Common myeloid progenitor, CD34-positive (primary cell): ENCODE measurements around the gene BARHL1. TPM values are rescaled to one million over a fixed set of nuclear protein-coding genes. Genes with fewer than 3 reads are reported as not detected.

Source experiments
- CTCF ChIA-PET: fragments of 350-600 bp; sonication (Branson Sonifier 250); formaldehyde crosslinking; loops from one replicate; lab custom pipeline; 2021; ENCODE audit warnings: antibody characterized with exemption; lab: Charles Lee
- POLR2A ChIA-PET: fragments of 350-600 bp; sonication (Branson Sonifier 250); formaldehyde crosslinking; loops from one replicate; lab custom pipeline; 2021; ENCODE audit warnings: antibody characterized with exemption; lab: Charles Lee
- DNase-seq, 3 donors: peaks; one replicate each; pipeline versions ENCODE4 v3.0.0 to v3.0.0-alpha.2; 2013
- H3K27ac ChIP-seq, 2 experiments: 1 replicate in 1 of 2; 2 replicates in 1 of 2; pipeline ENCODE4 v1.7.0; 2013; ENCODE audit warnings: inconsistent platforms in 2 of 2, low read length in 2 of 2, mild to moderate bottlenecking in 2 of 2, low read depth in 1 of 2, moderate library complexity in 1 of 2; ENCODE audit not compliant: severe bottlenecking in 2 of 2, insufficient read depth in 1 of 2, poor library complexity in 1 of 2
- H3K27me3 ChIP-seq, 5 experiments: replicated peaks in 2 of 5; 1 replicate in 3 of 5; 2 replicates in 2 of 5; pipeline versions ENCODE4 v1.6.1 to v1.7.0; 2013; ENCODE audit warnings: low read length in 4 of 5, mild to moderate bottlenecking in 2 of 5, moderate library complexity in 2 of 5, inconsistent platforms in 1 of 5; ENCODE audit not compliant: insufficient read depth in 5 of 5, control insufficient read depth in 4 of 5
- H3K36me3 ChIP-seq, 4 experiments: 1 replicate in 2 of 4; 2 replicates in 2 of 4; pipeline versions ENCODE4 v1.6.1 to v1.7.0; 2013; ENCODE audit warnings: low read length in 3 of 4, control low read depth in 1 of 4, mild to moderate bottlenecking in 1 of 4; ENCODE audit not compliant: control insufficient read depth in 4 of 4, insufficient read depth in 4 of 4
- H3K4me1 ChIP-seq, 4 experiments: 1 replicate in 3 of 4; 2 replicates in 1 of 4; pipeline versions ENCODE4 v1.6.1 to v1.7.1; 2013; ENCODE audit warnings: low read length in 3 of 4, mild to moderate bottlenecking in 3 of 4, control low read depth in 1 of 4, inconsistent platforms in 1 of 4, moderate library complexity in 1 of 4; ENCODE audit not compliant: control insufficient read depth in 4 of 4, insufficient read depth in 4 of 4; ENCODE audit errors: control extremely low read depth in 1 of 4
- H3K4me3 ChIP-seq, 7 experiments: 1 replicate in 4 of 7; 2 replicates in 3 of 7; pipeline versions ENCODE4 v1.5.1 to v1.7.0; 2013; ENCODE audit warnings: mild to moderate bottlenecking in 7 of 7, low read length in 6 of 7, moderate library complexity in 6 of 7, inconsistent platforms in 2 of 7, low read depth in 2 of 7, control low read depth in 1 of 7; ENCODE audit not compliant: insufficient read depth in 4 of 7, control insufficient read depth in 1 of 7; ENCODE audit errors: extremely low read depth in 1 of 7
- H3K9me3 ChIP-seq, 5 experiments: 1 replicate in 4 of 5; 2 replicates in 1 of 5; pipeline versions ENCODE4 v1.6.1 to v1.7.1; 2013; ENCODE audit warnings: low read length in 4 of 5, mild to moderate bottlenecking in 2 of 5, inconsistent platforms in 1 of 5, low read depth in 1 of 5, moderate library complexity in 1 of 5; ENCODE audit not compliant: control insufficient read depth in 4 of 5, insufficient read depth in 2 of 5; ENCODE audit errors: control extremely low read depth in 1 of 5
- WGBS: methylation state at CpG from one replicate; pipeline ENCODE4 v1.1.5; 2013; ENCODE audit not compliant: insufficient coverage; 5-methylcytosine and 5-hydroxymethylcytosine counted together
- polyA plus RNA-seq: library from polyadenylated mRNA; unstranded; fragments of 120-200 nt; gene quantifications from one replicate; pipeline ENCODE4 v1.2.1, GENCODE V29; 2013

The BARHL1 gene
- not detected for polyA plus RNA-seq

DNA sequence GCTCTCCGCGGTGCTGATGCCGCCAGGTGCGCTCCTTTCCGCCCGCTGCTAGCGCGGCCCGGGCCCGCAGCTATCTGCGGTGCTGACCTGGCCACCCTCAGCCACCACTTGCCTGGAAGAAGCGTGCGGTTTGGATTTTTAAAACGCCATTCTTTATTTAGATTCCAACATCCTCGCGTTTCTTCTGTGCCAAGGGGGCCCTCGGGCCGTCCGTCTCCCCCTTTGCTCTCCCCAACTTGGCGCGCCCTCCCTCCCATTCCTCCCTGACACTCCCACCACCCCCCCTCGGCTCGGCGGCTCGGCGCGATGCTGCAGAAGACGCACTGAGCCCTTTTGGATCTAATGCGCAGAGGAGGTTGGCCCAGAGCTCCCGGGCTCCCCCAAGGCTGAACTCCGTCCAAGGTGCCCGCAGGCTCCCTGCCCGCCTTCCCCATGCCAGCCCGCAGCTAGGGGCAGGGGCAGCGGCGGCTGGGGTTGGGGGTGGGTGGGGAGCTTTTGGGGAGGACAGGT is at the start of gene BARHL1:
TSS of gene BARHL1 (plus strand) at position 331 of the 510 bp plus-strand sequence. CDS start 192 bp downstream, outside the sequence.
- 2% methylated on average over 21 of the region's 36 CpGs for WGBS
- ChIA-PET POLR2A (no interaction called here), CTCF (interaction anchor here (0.9 kb wide), 1 partner anchor 348 kb away, joined by 3 read pairs; no protein-coding TSS in a partner anchor)
- no peaks in the 10 kb centered on the region for H3K36me3 ChIP-seq
- no peak within 1 kb of the TSS for H3K27ac ChIP-seq
- H3K9me3 ChIP-seq = no peaks in the 10 kb centered on the region
- no peak for DNase-seq
- H3K27me3 ChIP-seq = peaks cover 7 to 100% (median 57%) of the 10 kb centered on the region in 5 experiments
- H3K4me3 ChIP-seq = peak within 1 kb of the TSS; percentile 10 to 60 (median 54)
- peaks cover 0 to 24% (median 14%) of the 10 kb centered on the region in 4 experiments for H3K4me1 ChIP-seq

DNA sequence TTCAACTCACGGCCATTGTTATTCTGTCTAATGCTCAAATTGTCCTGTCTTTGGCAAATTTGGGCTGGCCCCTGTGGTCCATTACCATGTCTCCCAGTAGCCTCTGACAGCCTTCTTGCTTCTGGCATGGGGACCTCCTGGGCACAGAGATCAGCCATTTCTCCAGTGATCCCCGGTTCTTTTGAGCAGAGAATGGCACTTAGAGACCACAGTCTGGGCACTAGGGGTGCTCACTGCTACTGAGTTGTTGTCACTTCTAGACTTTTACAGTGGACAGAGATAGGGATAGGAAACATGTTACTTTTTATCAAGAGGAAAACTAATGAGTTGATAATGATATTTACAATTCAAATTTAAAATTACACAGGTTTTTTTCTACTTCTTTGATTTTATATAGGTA is 47.6 kb upstream of the BARHL1 start:
- POLR2A ChIA-PET = no interaction called here
- Histone ChIP-seq H3K36me3 (no peaks in the 10 kb centered on the region), H3K4me1 (no peaks in the 10 kb centered on the region), H3K27ac (no peak overlapping the region), H3K27me3 (peaks cover 0 to 27% (median 5%) of the 10 kb centered on the region in 5 experiments), H3K9me3 (peaks cover 0 to 7% (median 5%) of the 10 kb centered on the region in 5 experiments), H3K4me3 (no peak overlapping the region)
- no peak for DNase-seq
- WGBS = 100% methylated on average over 2 of the region's 2 CpGs
- CTCF ChIA-PET = no interaction called here

DNA sequence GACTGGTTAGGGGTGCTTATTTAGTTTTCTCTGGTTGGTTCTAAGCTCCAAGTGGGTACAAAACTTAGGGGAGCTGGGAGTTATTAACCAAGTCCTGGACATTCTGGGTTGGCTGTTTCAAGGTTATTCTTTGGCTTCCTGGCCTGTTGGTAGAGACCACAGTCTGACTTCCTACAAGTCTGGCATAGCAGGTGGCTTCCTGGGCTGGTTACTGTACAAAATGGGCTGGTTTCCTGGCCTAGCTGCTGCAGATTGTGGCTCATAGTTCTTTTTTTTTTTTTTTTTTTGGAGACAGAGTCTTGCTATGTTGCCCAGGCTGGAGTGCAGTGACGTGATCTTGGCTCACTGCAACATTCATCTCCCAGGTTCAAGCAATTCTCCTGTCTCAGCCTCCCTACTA is 46.3 kb upstream of the BARHL1 start:
- Histone ChIP-seq H3K9me3 (peaks cover 0 to 7% (median 5%) of the 10 kb centered on the region in 5 experiments), H3K4me3 (no peak overlapping the region), H3K27ac (no peak overlapping the region), H3K27me3 (peaks cover 0 to 24% (median 5%) of the 10 kb centered on the region in 5 experiments), H3K4me1 (no peaks in the 10 kb centered on the region), H3K36me3 (no peaks in the 10 kb centered on the region)
- DNase-seq = no peak
- 100% methylated on average over 1 of the region's 1 CpG for WGBS
- CTCF ChIA-PET = interaction anchor here (0.6 to 1.4 kb wide), 3 partner anchors 11 to 34 kb away, joined by 3 to 7 read pairs (median 5); no protein-coding TSS in a partner anchor
- POLR2A ChIA-PET = no interaction called here

DNA sequence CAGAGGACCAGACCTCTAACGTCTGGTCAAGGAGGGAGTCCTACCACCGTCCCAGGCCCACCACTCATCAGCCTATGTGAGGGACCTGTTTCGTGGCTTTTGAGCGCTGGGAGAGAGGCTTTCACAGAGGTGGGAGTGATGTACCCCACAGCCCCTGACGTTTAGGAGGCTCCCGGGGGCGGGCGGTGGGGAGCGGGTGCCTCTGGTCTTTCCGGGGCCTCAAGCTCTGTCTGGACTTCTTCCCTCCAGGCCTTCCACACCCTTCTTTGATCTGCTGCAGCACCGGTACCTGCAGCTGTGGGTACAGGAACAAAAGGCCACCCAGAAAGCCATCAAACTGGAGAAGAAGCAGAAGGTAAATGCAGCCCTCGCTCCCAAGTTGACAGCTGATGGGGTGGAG is 45.1 kb upstream of the BARHL1 start:
- Histone ChIP-seq H3K36me3 (no peaks in the 10 kb centered on the region), H3K27me3 (peaks cover 0 to 12% (median 4%) of the 10 kb centered on the region in 5 experiments), H3K27ac (no peak overlapping the region), H3K4me1 (no peaks in the 10 kb centered on the region), H3K4me3 (no peak overlapping the region), H3K9me3 (peaks cover 0 to 7% (median 4%) of the 10 kb centered on the region in 5 experiments)
- POLR2A ChIA-PET = no interaction called here
- CTCF ChIA-PET = no interaction called here
- no peak for DNase-seq
- 91% methylated on average over 9 of the region's 12 CpGs for WGBS

DNA sequence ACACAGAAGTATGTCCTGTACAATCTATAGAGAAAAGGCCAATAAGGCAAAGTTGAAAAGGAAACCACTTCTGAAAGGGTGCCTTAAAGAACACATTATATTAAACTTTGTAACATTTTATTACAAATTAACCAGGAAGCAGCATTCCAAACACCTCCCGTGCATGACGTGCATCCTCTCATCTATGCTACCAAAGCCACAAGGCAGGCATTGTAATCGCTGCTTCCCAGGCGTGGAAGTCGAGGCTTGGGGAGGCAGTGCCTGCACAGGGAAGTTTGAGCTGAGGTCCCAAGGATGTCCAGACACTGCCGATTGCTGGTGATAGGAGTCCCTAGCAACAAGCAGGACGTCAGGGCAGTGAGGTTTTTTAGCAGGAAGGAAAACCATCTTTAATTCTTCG is 44.3 kb upstream of the BARHL1 start:
- CTCF ChIA-PET = no interaction called here
- POLR2A ChIA-PET = no interaction called here
- H3K27me3 ChIP-seq = peaks cover 0 to 8% (median 0%) of the 10 kb centered on the region in 5 experiments
- WGBS = 94% methylated on average over 5 of the region's 8 CpGs
- H3K36me3 ChIP-seq = no peaks in the 10 kb centered on the region
- H3K9me3 ChIP-seq = peaks cover 0 to 7% (median 4%) of the 10 kb centered on the region in 5 experiments
- no peaks in the 10 kb centered on the region for H3K4me1 ChIP-seq
- no peak for DNase-seq
- H3K27ac ChIP-seq = no peak overlapping the region
- H3K4me3 ChIP-seq = no peak overlapping the region

DNA sequence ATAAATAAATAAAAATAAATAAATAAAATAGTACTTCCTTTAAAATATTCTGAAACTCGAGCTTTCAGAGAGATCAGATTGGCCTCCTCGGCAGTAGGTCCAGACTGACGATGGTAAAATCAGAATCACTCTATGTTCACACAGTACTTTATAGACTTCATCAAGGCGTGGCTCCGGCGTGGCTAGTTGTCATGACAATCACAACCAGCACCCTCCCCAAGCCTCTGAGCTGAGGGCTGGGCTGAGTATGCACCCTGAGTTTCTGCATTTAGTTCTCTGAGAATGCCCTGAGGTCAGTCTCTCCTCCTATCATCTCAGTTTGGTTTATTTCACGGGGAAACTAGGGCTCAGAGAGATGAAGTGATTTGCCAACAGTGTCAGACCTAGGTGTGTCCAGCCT is 43.3 kb upstream of the BARHL1 start:
- 93% methylated on average over 7 of the region's 7 CpGs for WGBS
- Histone ChIP-seq H3K36me3 (no peaks in the 10 kb centered on the region), H3K4me1 (no peaks in the 10 kb centered on the region), H3K9me3 (peaks cover 0 to 7% (median 4%) of the 10 kb centered on the region in 5 experiments), H3K27ac (no peak overlapping the region), H3K4me3 (no peak overlapping the region), H3K27me3 (peaks cover 0 to 11% (median 0%) of the 10 kb centered on the region in 5 experiments)
- CTCF ChIA-PET = interaction anchor here (0.6 to 1.4 kb wide), 3 partner anchors 8 to 57 kb away, joined by 3 read pairs; no protein-coding TSS in a partner anchor
- no peak for DNase-seq
- POLR2A ChIA-PET = no interaction called here

DNA sequence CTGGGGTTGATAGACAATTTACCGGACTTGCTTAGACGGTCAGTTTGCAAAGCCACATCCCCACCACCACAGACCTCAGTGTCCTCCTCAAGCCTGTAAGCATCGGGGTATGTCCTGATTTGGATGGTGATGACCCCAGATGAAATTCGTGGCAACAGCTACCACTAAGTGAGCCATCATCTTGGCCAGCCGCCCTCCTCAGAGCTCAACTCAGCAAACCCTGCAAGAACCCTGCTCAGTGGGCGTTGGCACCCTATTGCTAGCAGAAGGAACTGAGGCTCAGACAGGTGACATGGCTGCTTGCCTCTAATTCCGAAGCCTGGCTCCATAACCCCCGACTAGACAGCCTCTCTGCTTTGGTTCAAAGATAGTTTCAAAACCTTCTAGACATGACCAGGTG is 41.4 kb upstream of the BARHL1 start:
- H3K9me3 ChIP-seq = peaks cover 0 to 5% (median 0%) of the 10 kb centered on the region in 5 experiments
- peaks cover 0 to 3% (median 1%) of the 10 kb centered on the region in 4 experiments for H3K4me1 ChIP-seq
- no peaks in the 10 kb centered on the region for H3K36me3 ChIP-seq
- ChIA-PET CTCF (no interaction called here), POLR2A (no interaction called here)
- peaks cover 0 to 15% (median 0%) of the 10 kb centered on the region in 5 experiments for H3K27me3 ChIP-seq
- H3K27ac ChIP-seq = no peak overlapping the region
- H3K4me3 ChIP-seq = no peak overlapping the region
- DNase-seq = no peak
- 88% methylated on average over 8 of the region's 8 CpGs for WGBS
